Astrocyte of the cerebellum (primary cell): ENCODE results near the gene TRIM45.

Experiments used
- DNase-seq: peaks from one replicate; pipeline ENCODE4 v3.0.0-alpha.2; 2011; ENCODE audit warnings: low read depth
- H3K4me3 ChIP-seq: 2 replicates; pipeline ENCODE4 v1.5.1; 2011; ENCODE audit warnings: mild to moderate bottlenecking, low read depth, low read length, moderate library complexity
- CTCF ChIP-seq: IDR thresholded peaks from 2 replicates; pipeline ENCODE4 v1.5.1; 2012; ENCODE audit warnings: low read length, low read depth, moderate library complexity, mild to moderate bottlenecking; ENCODE audit errors: missing control alignments
- in situ Hi-C: cut with HindIII; loops from 2 replicates; pipeline ENCODE4 v1.10.0; 2017; ENCODE audit warnings: low sequenced_read_pairs

Gene TRIM45

GRCh38 chr1:117068580-117068979 is 53.0 kb downstream of the TRIM45 start:
- no peak for DNase-seq
- H3K4me3 ChIP-seq = no peak overlapping the region
- TF ChIP-seq CTCF = no peak
- in situ Hi-C loops = loop anchor here (25.0 kb wide), 2 partner anchors 219 to 331 kb away; no protein-coding TSS in a partner anchor

- DNase-seq = no peak
- H3K4me3 ChIP-seq = no peak overlapping the region
- peak; percentile 75 for TF ChIP-seq CTCF
- in situ Hi-C loops = loop anchor here (25.0 kb wide), 2 partner anchors 220 to 330 kb away; no protein-coding TSS in a partner anchor
These were observed 53.8 kb downstream of the TRIM45 start for GRCh38 chr1:117067533-117068370.

- no peak overlapping the region for H3K4me3 ChIP-seq
- in situ Hi-C loops = loop anchor here (25.0 kb wide), 2 partner anchors 221 to 329 kb away; no protein-coding TSS in a partner anchor
- DNase-seq = no peak
- no peak for TF ChIP-seq CTCF
These were observed 55.2 kb downstream of the TRIM45 start for GRCh38 chr1:117066367-117066766.

- no peak for TF ChIP-seq CTCF
- H3K4me3 ChIP-seq = no peak overlapping the region
- peak; percentile 85 for DNase-seq
- in situ Hi-C loops = loop anchor here (25.0 kb wide), 2 partner anchors 225 to 325 kb away; no protein-coding TSS in a partner anchor
These were observed 59.5 kb downstream of the TRIM45 start for GRCh38 chr1:117061986-117062415.
